ENCODE measurements around the gene PREP. TPM values are rescaled to one million over a fixed set of nuclear protein-coding genes. Genes with fewer than 3 reads are reported as not detected.

The PREP gene
- total RNA-seq, 1 donor: 17.7 TPM

- Histone ChIP-seq H3K79me2 (ENCODE audit: insufficient read depth, low read length) (no peaks in the 10 kb centered on the region), H3K27ac (ENCODE audit: low read depth, low read length) (no peak overlapping the region), H4K20me1 (ENCODE audit: insufficient read depth, low read length) (no peaks in the 10 kb centered on the region), H2AFZ (ENCODE audit: low read length) (no peak overlapping the region), H3K9me3 (ENCODE audit: low read depth, low read length) (no peaks in the 10 kb centered on the region), H3K4me2 (ENCODE audit: insufficient read depth, low read length) (no peak overlapping the region), H3K27me3 (ENCODE audit: insufficient read depth, low read length) (peaks cover 5% of the 10 kb centered on the region), H3K4me3 (ENCODE audit: insufficient read depth, low read length) (no peak overlapping the region), H3K36me3 (ENCODE audit: insufficient read depth, low read length) (no peaks in the 10 kb centered on the region), H3K4me1 (ENCODE audit: insufficient read depth, low read length) (no peaks in the 10 kb centered on the region)
- no peak for TF ChIP-seq CTCF (IDR thresholded peaks at IDR 0.05; ENCODE audit: extremely low read depth, low read depth, low read length)
- peak; percentile 5 for DNase-seq (ENCODE audit: insufficient read length, low spot score, missing footprints)
Observed at GRCh38 chr6:105259913-105260889, 142.7 kb downstream of the PREP start.

DNA sequence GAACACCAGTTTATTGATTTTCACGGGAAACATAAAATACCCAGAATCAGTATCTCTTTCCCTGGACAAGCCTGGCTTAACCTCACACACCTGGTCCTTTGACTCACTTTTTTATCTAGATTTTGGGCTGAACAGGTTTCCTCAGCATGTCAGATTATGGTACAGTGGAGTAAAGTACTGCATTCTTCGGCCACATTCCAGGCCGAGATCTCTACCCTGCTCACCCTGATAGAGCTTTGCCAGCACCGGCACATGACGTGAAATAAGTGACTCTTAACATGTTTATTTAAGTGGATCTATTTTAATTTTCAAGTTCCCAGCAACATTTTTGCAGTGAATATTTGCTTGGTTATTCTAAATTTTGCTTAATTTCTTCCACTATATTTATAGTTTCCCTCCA, 144.1 kb downstream of the PREP start:
- no peaks in the 10 kb centered on the region for H3K9me3 ChIP-seq (ENCODE audit: low read depth, low read length)
- TF ChIP-seq CTCF (IDR thresholded peaks at IDR 0.05; ENCODE audit: extremely low read depth, low read depth, low read length): no peak

GRCh38 chr6:105257340-105257739, 145.5 kb downstream of the PREP start:
- Histone ChIP-seq H3K36me3 (ENCODE audit: insufficient read depth, low read length) (no peaks in the 10 kb centered on the region), H3K27me3 (ENCODE audit: insufficient read depth, low read length) (peaks cover 5% of the 10 kb centered on the region), H3K9me3 (ENCODE audit: low read depth, low read length) (no peaks in the 10 kb centered on the region), H3K4me3 (ENCODE audit: insufficient read depth, low read length) (no peak overlapping the region), H3K4me1 (ENCODE audit: insufficient read depth, low read length) (no peaks in the 10 kb centered on the region), H3K79me2 (ENCODE audit: insufficient read depth, low read length) (no peaks in the 10 kb centered on the region), H4K20me1 (ENCODE audit: insufficient read depth, low read length) (no peaks in the 10 kb centered on the region), H2AFZ (ENCODE audit: low read length) (no peak overlapping the region), H3K27ac (ENCODE audit: low read depth, low read length) (no peak overlapping the region), H3K4me2 (ENCODE audit: insufficient read depth, low read length) (no peak overlapping the region)
- no peak for TF ChIP-seq CTCF (IDR thresholded peaks at IDR 0.05; ENCODE audit: extremely low read depth, low read depth, low read length)
- no peak for DNase-seq (ENCODE audit: insufficient read length, low spot score, missing footprints)

More for the DNA sequence above, 144.1 kb downstream of the PREP start:
- peaks cover 5% of the 10 kb centered on the region for H3K27me3 ChIP-seq (ENCODE audit: insufficient read depth, low read length)
- H3K4me3 ChIP-seq (ENCODE audit: insufficient read depth, low read length): no peak overlapping the region
- H3K36me3 ChIP-seq (ENCODE audit: insufficient read depth, low read length): no peaks in the 10 kb centered on the region
- no peaks in the 10 kb centered on the region for H4K20me1 ChIP-seq (ENCODE audit: insufficient read depth, low read length)
- H2AFZ ChIP-seq (ENCODE audit: low read length): no peak overlapping the region
- no peak overlapping the region for H3K4me2 ChIP-seq (ENCODE audit: insufficient read depth, low read length)
- H3K79me2 ChIP-seq (ENCODE audit: insufficient read depth, low read length): no peaks in the 10 kb centered on the region
- no peak overlapping the region for H3K27ac ChIP-seq (ENCODE audit: low read depth, low read length)
- DNase-seq (ENCODE audit: insufficient read length, low spot score, missing footprints): no peak
- H3K4me1 ChIP-seq (ENCODE audit: insufficient read depth, low read length): no peaks in the 10 kb centered on the region

DNA sequence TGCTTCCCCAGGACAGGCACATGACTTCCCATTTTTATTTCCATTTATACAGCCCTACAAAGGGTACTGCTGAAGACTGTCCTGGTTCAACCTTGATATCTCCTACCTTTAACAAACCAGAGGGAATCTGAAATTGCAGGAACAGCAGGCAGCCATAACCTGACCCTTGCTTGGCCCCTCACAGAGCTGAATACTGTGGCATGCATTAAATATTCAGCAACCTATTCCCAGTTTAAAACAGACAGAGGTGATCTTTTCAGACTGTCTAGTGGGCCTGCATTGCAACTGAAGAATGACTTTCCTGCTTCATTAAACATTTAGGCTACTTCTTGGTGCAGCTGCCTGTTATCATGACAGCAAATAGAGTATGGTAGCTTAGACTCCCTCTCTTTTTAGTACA, 146.3 kb downstream of the PREP start:
- Histone ChIP-seq H3K4me3 (ENCODE audit: insufficient read depth, low read length) (no peak overlapping the region), H3K36me3 (ENCODE audit: insufficient read depth, low read length) (no peaks in the 10 kb centered on the region), H3K4me2 (ENCODE audit: insufficient read depth, low read length) (no peak overlapping the region), H3K9me3 (ENCODE audit: low read depth, low read length) (no peaks in the 10 kb centered on the region), H3K27ac (ENCODE audit: low read depth, low read length) (no peak overlapping the region), H2AFZ (ENCODE audit: low read length) (no peak overlapping the region), H3K79me2 (ENCODE audit: insufficient read depth, low read length) (no peaks in the 10 kb centered on the region), H3K4me1 (ENCODE audit: insufficient read depth, low read length) (no peaks in the 10 kb centered on the region), H3K27me3 (ENCODE audit: insufficient read depth, low read length) (peaks cover 5% of the 10 kb centered on the region), H4K20me1 (ENCODE audit: insufficient read depth, low read length) (no peaks in the 10 kb centered on the region)
- no peak for DNase-seq (ENCODE audit: insufficient read length, low spot score, missing footprints)
- no peak for TF ChIP-seq CTCF (IDR thresholded peaks at IDR 0.05; ENCODE audit: extremely low read depth, low read depth, low read length)
